ENCODE results near the gene SUV39H2.
"Not testable (repeated sequence)": the region's sequence is repeated elsewhere in the genome, so short reads cannot be mapped to it uniquely, and the experiment has no call there.

Gene SUV39H2

DNA sequence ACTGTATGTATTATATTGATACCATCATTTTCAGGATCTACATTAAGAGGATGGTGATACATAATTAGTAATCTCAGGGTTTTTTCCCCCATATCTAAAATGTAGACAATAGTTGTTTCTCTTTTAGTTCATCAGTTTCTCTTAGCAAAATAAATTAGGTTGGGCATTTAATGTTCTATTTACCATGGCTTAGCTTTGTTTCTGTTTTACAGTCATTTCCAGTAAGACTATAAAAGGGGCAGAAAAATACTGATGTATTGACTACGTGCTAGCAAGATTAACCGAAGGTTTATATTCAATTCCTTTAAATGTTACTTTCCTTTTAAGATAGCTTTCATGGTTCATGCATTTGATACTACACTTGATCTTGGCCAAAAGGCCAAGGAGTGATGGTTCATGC, 26.2 kb downstream of the SUV39H2 start:
- H3K4me3 Mint-ChIP-seq = no peak overlapping the region
- no peak overlapping the region for H3K27ac Mint-ChIP-seq
- peaks cover 4% of the 10 kb centered on the region for H3K4me1 Mint-ChIP-seq (ENCODE audit: low read depth)
- peaks cover 79% of the 10 kb centered on the region for H3K36me3 Mint-ChIP-seq (ENCODE audit: low read depth)
- H3K27me3 Mint-ChIP-seq = no peaks in the 10 kb centered on the region
- H3K9me3 Mint-ChIP-seq = no peaks in the 10 kb centered on the region

DNA sequence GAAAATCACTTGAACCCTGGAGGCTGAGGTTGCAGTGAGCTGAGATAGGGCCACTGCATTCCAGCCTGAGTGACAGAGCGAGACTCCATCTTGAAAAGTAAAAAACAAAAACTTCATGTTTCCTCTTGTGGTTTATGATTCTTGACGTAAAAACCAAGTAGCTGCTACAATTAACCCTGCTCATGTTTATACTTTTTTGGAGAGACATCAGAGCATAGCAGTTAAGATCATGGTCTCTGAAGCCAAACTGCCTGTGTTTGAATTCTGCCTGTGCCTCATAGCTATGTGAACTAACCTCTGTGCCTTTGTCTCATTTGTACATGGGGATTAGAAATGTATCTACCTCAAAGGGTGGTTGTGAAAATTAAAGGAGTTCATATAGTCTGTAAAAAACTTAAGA, 27.2 kb downstream of the SUV39H2 start:
- Mint-ChIP-seq H3K27me3 (no peaks in the 10 kb centered on the region), H3K36me3 (ENCODE audit: low read depth) (peaks cover 80% of the 10 kb centered on the region), H3K9me3 (no peaks in the 10 kb centered on the region), H3K4me3 (no peak overlapping the region), H3K4me1 (ENCODE audit: low read depth) (peaks cover 4% of the 10 kb centered on the region), H3K27ac (no peak overlapping the region)

DNA sequence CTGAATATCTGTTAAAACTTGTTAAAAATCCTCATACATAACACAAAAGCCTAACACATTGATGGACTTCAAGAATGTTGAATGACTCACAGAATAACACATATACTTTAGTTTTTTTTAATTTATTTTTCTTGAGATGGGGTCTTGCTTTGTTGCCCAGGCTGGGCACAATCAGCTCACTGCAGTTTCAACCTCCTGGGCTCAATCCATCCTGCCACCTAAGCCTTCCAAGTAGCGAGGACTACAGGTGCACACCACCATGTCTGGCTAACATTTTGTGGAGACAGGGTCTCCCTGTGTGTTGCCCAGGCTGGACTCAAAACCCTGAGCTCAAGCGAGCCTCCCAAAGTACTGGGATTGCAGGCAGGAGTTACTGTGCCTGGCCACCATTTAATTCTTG, 28.1 kb downstream of the SUV39H2 start:
- Mint-ChIP-seq H3K4me1 (ENCODE audit: low read depth) (peaks cover 7% of the 10 kb centered on the region), H3K4me3 (no peak overlapping the region), H3K27me3 (no peaks in the 10 kb centered on the region), H3K9me3 (no peaks in the 10 kb centered on the region), H3K36me3 (ENCODE audit: low read depth) (peaks cover 86% of the 10 kb centered on the region), H3K27ac (no peak overlapping the region)

DNA sequence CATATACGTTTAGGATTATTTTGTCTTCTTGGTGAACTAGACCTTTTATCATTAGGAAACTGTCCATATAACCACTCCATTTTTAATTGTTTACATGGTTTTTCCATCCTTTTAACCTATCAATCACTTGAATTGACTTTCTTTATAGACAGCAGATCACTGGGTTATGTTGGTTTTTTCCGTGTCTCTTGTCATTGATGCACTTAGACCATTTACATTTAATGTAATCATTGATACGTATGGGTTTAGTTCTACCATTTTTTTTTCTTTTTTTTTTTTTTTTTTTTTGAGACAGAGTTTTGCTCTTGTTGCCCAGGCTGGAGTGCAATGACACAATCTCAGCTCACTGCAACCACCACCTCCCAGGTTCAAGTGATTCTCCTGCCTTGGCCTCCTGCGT, 28.9 kb downstream of the SUV39H2 start:
- H3K4me1 Mint-ChIP-seq (ENCODE audit: low read depth); H3K27ac Mint-ChIP-seq; H3K4me3 Mint-ChIP-seq; H3K27me3 Mint-ChIP-seq; H3K9me3 Mint-ChIP-seq: not testable (repeated sequence)
- H3K36me3 Mint-ChIP-seq (ENCODE audit: low read depth) = peaks cover 90% of the 10 kb centered on the region

DNA sequence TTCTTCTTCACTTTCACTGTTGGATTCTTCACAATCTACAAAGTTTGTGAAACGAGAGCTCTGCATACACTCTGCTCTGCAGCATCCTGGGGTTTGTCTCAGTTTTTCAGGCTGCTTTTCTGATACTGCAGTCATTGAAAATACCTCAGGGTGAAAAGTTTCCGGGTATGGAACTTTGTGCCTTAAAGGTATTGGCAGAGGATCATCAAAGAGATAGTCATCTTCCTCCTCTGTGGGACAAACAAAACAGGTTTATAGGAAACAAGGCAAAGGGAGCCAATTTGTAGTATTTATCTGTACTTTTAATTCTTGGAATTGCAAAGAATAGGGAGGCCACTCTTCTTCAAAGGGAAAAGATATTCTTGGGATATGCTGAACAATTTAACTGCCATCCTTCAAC, 30.4 kb downstream of the SUV39H2 start:
- H3K27ac Mint-ChIP-seq = no peak overlapping the region
- H3K4me1 Mint-ChIP-seq (ENCODE audit: low read depth) = peaks cover 12% of the 10 kb centered on the region
- no peak overlapping the region for H3K4me3 Mint-ChIP-seq
- H3K27me3 Mint-ChIP-seq = no peaks in the 10 kb centered on the region
- H3K9me3 Mint-ChIP-seq = no peaks in the 10 kb centered on the region
- H3K36me3 Mint-ChIP-seq (ENCODE audit: low read depth) = peaks cover 91% of the 10 kb centered on the region

DNA sequence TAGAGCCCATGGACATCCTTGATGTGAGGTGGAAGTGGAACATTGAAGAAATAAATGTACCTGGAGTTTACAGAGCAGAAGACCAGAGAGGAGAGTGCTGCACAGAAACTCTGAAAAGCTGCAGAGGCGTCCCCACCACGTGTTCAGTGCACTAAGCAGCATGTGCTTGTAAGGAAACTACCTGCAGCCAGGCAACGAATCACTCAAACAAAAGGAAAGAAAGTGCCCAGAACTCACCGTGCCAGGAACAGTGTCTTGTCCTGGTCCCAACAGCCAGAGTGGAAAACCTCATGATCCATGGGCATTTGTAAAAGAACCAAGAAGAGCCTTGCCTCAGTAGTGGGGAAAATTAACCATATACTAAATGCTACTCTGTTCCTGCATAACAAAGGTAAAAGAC, 32.3 kb downstream of the SUV39H2 start:
- Mint-ChIP-seq H3K4me1 (ENCODE audit: low read depth) (peaks cover 18% of the 10 kb centered on the region), H3K27ac (no peak overlapping the region), H3K27me3 (no peaks in the 10 kb centered on the region), H3K4me3 (no peak overlapping the region), H3K36me3 (ENCODE audit: low read depth) (peaks cover 90% of the 10 kb centered on the region), H3K9me3 (no peaks in the 10 kb centered on the region)

DNA sequence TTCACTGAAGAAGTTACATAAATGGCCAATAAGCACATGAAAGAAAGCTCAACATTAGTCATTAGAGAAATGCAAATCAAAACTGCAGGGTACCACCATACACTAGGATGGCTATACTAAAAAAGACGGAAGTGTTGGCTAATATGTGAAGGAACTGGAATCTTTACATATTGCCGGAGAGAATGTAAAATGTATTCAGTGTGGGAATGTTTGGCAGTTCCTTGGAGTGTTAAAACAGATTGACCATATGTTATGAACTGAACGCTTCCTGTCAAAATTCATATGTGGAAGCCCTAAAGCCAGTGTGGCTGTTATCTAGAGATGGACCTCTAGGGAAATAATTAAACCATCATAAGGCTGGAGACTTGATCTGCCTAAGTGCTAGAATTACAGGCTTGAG, 33.1 kb downstream of the SUV39H2 start:
- H3K4me3 Mint-ChIP-seq = no peak overlapping the region
- no peak overlapping the region for H3K27ac Mint-ChIP-seq
- H3K4me1 Mint-ChIP-seq (ENCODE audit: low read depth) = peaks cover 15% of the 10 kb centered on the region
- peaks cover 89% of the 10 kb centered on the region for H3K36me3 Mint-ChIP-seq (ENCODE audit: low read depth)
- H3K9me3 Mint-ChIP-seq = no peaks in the 10 kb centered on the region
- H3K27me3 Mint-ChIP-seq = no peaks in the 10 kb centered on the region

DNA sequence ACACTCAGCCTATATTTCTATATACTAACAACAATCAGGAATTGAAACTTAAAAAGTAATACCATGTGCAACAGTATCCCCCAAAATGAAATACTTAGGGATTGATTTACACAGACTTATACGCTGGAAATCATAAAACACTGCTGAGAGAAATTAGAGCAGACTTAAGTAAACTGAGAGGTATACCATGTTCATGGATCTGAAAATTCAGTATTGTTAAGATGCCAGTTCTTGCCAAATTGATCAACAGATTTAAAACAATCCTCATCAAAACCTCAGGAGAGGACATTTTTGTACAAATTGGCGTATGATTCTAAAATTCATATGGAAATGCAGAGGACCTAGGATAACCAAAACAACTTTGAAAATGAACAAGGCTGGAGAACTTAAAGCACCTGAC, 37.9 kb downstream of the SUV39H2 start:
- Mint-ChIP-seq H3K27me3 (no peaks in the 10 kb centered on the region), H3K27ac (no peak overlapping the region), H3K36me3 (ENCODE audit: low read depth) (peaks cover 90% of the 10 kb centered on the region), H3K4me3 (no peak overlapping the region), H3K9me3 (peaks cover 9% of the 10 kb centered on the region), H3K4me1 (ENCODE audit: low read depth) (peaks cover 12% of the 10 kb centered on the region)

DNA sequence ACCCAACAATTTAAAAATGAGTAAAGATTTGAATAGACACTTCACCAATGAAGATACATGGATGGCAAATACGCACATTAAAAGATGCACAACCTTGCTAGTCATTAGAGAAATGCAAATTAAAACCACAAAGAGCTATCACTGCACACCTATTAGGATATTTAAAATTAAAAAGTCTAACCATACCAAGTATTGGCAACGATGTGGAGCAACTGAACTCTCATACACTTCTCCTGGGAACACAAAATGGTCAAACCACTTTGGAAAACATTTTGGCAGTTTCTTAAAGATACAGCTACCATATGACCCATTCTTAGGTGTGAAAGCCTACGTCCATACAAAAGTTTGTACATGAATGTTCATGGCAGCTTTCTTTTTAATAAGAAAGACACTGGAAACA, 39.2 kb downstream of the SUV39H2 start:
- peaks cover 9% of the 10 kb centered on the region for H3K9me3 Mint-ChIP-seq

DNA sequence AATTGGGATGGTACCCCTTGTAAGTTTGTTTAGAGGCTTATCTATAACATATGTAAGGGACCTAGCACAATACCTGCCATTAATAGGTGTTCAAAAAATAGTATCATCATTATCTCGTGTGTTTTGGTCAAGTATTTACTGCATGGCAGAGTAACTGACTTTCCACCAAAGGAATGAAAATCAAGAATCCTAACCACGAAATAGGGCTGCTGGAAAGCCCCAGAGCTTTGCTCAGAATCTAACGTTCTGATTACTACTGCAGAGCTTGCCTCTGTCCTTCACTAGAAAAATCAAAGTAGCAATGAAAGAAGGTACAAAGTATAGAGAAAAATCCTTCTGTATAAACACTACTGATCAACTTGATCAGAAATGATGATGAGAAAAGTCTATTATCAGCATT, 40.3 kb downstream of the SUV39H2 start:
- H3K36me3 Mint-ChIP-seq (ENCODE audit: low read depth) = peaks cover 94% of the 10 kb centered on the region
- no peak overlapping the region for H3K27ac Mint-ChIP-seq
- H3K27me3 Mint-ChIP-seq = no peaks in the 10 kb centered on the region
- H3K9me3 Mint-ChIP-seq = peaks cover 9% of the 10 kb centered on the region
- H3K4me3 Mint-ChIP-seq = no peak overlapping the region
- H3K4me1 Mint-ChIP-seq (ENCODE audit: low read depth) = peaks cover 8% of the 10 kb centered on the region

More for the DNA sequence above, 39.2 kb downstream of the SUV39H2 start:
- H3K36me3 Mint-ChIP-seq (ENCODE audit: low read depth) = peaks cover 93% of the 10 kb centered on the region
- H3K27ac Mint-ChIP-seq = no peak overlapping the region
- H3K4me1 Mint-ChIP-seq (ENCODE audit: low read depth) = peaks cover 12% of the 10 kb centered on the region
- H3K4me3 Mint-ChIP-seq = no peak overlapping the region
- H3K27me3 Mint-ChIP-seq = no peaks in the 10 kb centered on the region

DNA sequence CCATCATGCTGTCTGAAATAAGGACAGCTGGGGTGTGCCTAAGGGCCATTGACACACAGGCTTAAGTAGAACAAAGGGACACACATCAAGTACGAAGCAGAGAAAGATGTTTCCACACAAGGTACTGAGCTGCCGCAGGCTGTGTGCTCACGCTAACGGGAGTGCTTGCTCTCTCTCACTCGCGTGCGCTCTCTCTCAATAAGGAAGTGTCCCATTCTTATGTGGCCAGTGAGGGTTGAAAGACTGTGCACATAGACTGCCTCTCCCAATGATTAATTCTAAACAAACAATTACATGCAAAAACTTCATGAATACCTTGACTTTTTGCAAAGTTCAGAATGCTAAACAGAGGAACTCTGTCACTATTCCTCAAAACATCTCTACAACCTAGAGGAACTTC, 45.3 kb downstream of the SUV39H2 start:
- H3K27me3 Mint-ChIP-seq = no peaks in the 10 kb centered on the region
- H3K4me3 Mint-ChIP-seq = no peak overlapping the region
- peaks cover 3% of the 10 kb centered on the region for H3K4me1 Mint-ChIP-seq (ENCODE audit: low read depth)
- H3K9me3 Mint-ChIP-seq = no peaks in the 10 kb centered on the region
- H3K27ac Mint-ChIP-seq = no peak overlapping the region
- peaks cover 79% of the 10 kb centered on the region for H3K36me3 Mint-ChIP-seq (ENCODE audit: low read depth)

DNA sequence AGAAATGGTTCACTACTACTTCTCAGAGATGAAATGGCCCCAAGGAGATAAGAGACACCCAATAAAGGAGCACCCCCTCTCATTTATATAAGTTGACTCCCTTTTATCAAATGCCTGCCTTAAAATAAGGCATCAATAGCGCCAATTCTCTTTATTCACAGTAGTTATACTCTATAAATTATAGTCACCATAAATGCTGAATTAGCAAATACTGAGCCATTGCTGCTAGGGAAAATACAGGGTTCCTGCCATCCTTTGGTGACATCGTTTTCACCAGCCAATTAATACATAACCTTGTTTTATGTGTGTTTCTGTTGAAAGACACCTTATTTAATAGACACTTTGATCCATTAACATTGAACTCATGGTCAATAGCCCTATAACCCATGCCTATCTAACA, 46.6 kb downstream of the SUV39H2 start:
- Mint-ChIP-seq H3K4me3 (no peak overlapping the region), H3K9me3 (no peaks in the 10 kb centered on the region), H3K27ac (no peak overlapping the region), H3K36me3 (ENCODE audit: low read depth) (peaks cover 66% of the 10 kb centered on the region), H3K4me1 (ENCODE audit: low read depth) (peaks cover 3% of the 10 kb centered on the region), H3K27me3 (no peaks in the 10 kb centered on the region)

DNA sequence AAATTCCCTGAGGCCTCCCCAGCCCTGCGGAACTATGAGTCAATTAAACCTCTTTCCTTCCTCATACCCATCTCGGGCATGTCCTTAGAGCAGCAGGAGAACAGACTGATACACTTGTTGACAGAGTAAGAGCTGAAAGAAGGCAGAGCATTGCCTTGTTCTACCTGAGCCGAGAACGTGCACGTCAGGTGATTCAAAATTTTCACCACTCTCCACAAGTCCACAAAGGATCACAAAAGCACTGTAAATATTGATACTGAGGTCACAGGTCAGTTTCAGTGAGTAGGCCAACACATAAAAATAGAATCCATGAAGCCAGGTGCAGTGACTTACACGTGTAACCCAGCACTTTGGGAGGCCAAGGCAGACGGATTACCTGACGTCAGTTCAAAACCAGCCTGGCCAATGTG, 47.4 kb downstream of the SUV39H2 start:
- Mint-ChIP-seq H3K27me3 (no peaks in the 10 kb centered on the region), H3K4me1 (ENCODE audit: low read depth) (peaks cover 3% of the 10 kb centered on the region), H3K36me3 (ENCODE audit: low read depth) (peaks cover 66% of the 10 kb centered on the region), H3K27ac (no peak overlapping the region), H3K9me3 (no peaks in the 10 kb centered on the region), H3K4me3 (no peak overlapping the region)

DNA sequence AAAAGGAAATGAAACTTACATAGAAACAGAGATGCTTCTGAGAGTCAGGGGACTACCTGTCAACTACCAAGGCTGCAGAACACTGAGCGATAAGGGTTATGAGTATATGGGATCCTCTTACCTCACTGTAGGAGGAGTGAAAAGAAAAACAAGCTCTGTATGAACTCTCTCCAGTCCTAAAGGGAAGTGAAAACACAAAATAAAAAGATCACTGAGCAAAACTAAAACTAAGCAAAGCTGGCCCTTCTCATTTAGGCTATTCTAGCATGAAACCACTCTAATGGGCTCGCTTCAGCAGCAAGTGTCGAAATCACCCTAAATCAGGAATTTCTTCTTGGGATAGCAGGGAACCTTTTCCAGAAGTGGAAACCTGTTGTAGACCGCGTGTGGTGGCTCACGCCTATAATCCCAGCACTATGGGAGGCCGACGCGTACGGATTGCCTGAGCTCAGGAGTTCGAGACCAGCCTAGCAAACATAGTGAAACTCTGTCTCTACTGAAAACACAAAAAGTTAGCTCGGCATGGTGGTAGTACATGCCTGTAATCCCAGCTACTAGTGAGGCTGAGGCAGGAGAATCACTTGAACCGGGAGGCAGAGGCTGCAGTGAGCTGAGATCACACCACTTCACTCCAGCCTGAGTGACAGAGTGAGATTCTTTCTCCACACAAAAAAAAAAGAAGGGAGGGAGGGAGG, 48.2 kb downstream of the SUV39H2 start:
- H3K36me3 Mint-ChIP-seq (ENCODE audit: low read depth) = peaks cover 60% of the 10 kb centered on the region
- no peaks in the 10 kb centered on the region for H3K9me3 Mint-ChIP-seq
- peaks cover 3% of the 10 kb centered on the region for H3K4me1 Mint-ChIP-seq (ENCODE audit: low read depth)
- H3K4me3 Mint-ChIP-seq = no peak overlapping the region
- no peak overlapping the region for H3K27ac Mint-ChIP-seq
- H3K27me3 Mint-ChIP-seq = no peaks in the 10 kb centered on the region

DNA sequence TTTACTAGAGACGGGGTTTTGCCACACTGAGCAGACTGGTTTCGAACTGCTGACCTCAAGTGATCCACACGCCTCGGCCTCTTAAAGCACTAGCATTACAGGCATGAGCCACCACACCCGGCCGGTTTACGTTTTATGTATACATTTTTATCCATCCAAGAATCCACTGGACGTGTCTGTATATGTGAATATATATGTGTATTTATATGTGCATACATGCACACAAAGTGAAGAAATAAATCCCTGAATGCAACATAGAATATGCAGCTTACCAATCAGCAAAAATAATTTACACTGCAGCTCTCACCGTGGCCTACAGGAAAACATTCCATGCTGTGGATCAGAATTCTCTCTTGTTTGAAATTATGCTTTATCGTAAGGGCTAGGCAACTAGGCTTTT, 51.9 kb downstream of the SUV39H2 start:
- H3K4me1 Mint-ChIP-seq (ENCODE audit: low read depth) = peaks cover 3% of the 10 kb centered on the region
- peaks cover 58% of the 10 kb centered on the region for H3K36me3 Mint-ChIP-seq (ENCODE audit: low read depth)
- H3K27me3 Mint-ChIP-seq = no peaks in the 10 kb centered on the region
- H3K4me3 Mint-ChIP-seq = no peak overlapping the region
- H3K27ac Mint-ChIP-seq = no peak overlapping the region
- no peaks in the 10 kb centered on the region for H3K9me3 Mint-ChIP-seq

DNA sequence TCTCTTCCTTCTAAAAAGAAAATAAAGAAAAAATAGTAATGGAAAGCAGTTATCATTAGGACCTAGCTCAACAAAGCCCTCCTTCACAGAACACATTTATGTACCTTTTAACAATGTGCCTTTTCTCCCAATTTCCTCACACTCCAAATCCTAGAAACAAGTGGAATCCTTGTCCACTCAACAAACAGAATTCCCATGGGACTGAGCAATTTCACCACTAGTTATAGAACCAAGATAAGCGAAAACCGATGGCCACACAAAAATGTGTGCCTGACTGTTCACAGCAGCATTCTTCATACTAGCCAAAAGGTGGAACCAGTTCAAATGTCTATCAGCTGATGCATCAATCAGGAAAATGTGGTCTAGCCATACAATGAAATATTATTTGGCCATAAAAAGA, 57.9 kb downstream of the SUV39H2 start:
- Mint-ChIP-seq H3K4me3 (no peak overlapping the region), H3K9me3 (no peaks in the 10 kb centered on the region), H3K36me3 (ENCODE audit: low read depth) (peaks cover 45% of the 10 kb centered on the region), H3K27ac (no peak overlapping the region), H3K27me3 (no peaks in the 10 kb centered on the region), H3K4me1 (ENCODE audit: low read depth) (peaks cover 15% of the 10 kb centered on the region)

Data from stimulated activated naive CD8-positive, alpha-beta T cell treated with anti-CD3 and anti-CD28 coated beads, Interleukin-15, Interleukin-2, amounts not matched to agents 100 ng/mL and 50 ng/mL, for 24 hours (primary cell).